GM12874 (cell line): ENCODE data around the gene DIP2A.

Experiments
- CTCF ChIP-seq: IDR thresholded peaks from 2 replicates; pipeline ENCODE4 v1.5.1; 2011; ENCODE audit warnings: low read depth, mild to moderate bottlenecking, control low read depth, low read length, moderate library complexity; ENCODE audit not compliant: insufficient read depth

DIP2A gene

GRCh38 chr21:46557469-46557868, 98.8 kb downstream of the DIP2A start:
- TF ChIP-seq CTCF, result no peak

GRCh38 chr21:46557919-46558392, 99.3 kb downstream of the DIP2A start:
- no peak for TF ChIP-seq CTCF

- no peak for TF ChIP-seq CTCF
Measured at GRCh38 chr21:46559291-46559983, 100.7 kb downstream of the DIP2A start.

GRCh38 chr21:46560568-46561444, 102.1 kb downstream of the DIP2A start:
- no peak for TF ChIP-seq CTCF

- no peak for TF ChIP-seq CTCF
Measured at GRCh38 chr21:46561445-46562090, 102.9 kb downstream of the DIP2A start.

GRCh38 chr21:46562472-46562871, 103.8 kb downstream of the DIP2A start:
- TF ChIP-seq CTCF, result no peak
